GM12878 (cell line): ENCODE results near the gene THAP11. TPM values are rescaled to one million over a fixed set of nuclear protein-coding genes. Genes with fewer than 3 reads are reported as not detected.
A peak's percentile ranks its signal among the peaks of the same experiment; 100 is the strongest.

Experiments used
- BACH1 ChIP-seq: fragments of 450-650 bp; IDR thresholded peaks from 2 replicates; pipeline ENCODE4 v1.6.1; 2017; ENCODE audit warnings: mild to moderate bottlenecking, borderline replicate concordance
- CBX5 ChIP-seq: sonication (generic); IDR thresholded peaks from 2 replicates; pipeline ENCODE4 v1.6.1; 2016; ENCODE audit warnings: low read depth, moderate library complexity, mild to moderate bottlenecking, inconsistent platforms
- CREM ChIP-seq: IDR thresholded peaks from 2 replicates; pipeline ENCODE4 v1.6.1; 2014; ENCODE audit warnings: antibody characterized with exemption, low read depth
- FOXM1 ChIP-seq: IDR thresholded peaks from 2 replicates; pipeline ENCODE4 v1.6.1; 2012; ENCODE audit warnings: low read depth, mild to moderate bottlenecking, inconsistent platforms, low read length, moderate library complexity
- HDGF ChIP-seq: fragments of 450-650 bp; IDR thresholded peaks from 2 replicates; pipeline ENCODE4 v1.6.1; 2016; ENCODE audit warnings: antibody characterized with exemption
- KAT2A ChIP-seq: conservative IDR thresholded peaks from 2 replicates; pipeline ENCODE4 v1.6.1; 2011; ENCODE audit warnings: low read depth, low read length; ENCODE audit not compliant: control insufficient read depth
- MYB ChIP-seq: fragments of 150-350 bp; IDR thresholded peaks from 2 replicates; pipeline ENCODE4 v1.6.1; 2014; ENCODE audit warnings: mild to moderate bottlenecking, low read depth, low read length, borderline replicate concordance
- NBN ChIP-seq: fragments of 450-650 bp; IDR thresholded peaks from 2 replicates; pipeline ENCODE4 v1.6.1; 2016
- NFIC ChIP-seq: IDR thresholded peaks from 2 replicates; pipeline ENCODE4 v1.6.1; 2012; ENCODE audit warnings: low read depth, mild to moderate bottlenecking, inconsistent platforms, low read length, moderate library complexity
- NKRF ChIP-seq: fragments of 450-650 bp; conservative IDR thresholded peaks from 2 replicates; pipeline ENCODE4 v1.6.1; 2017; ENCODE audit warnings: mild to moderate bottlenecking, moderate library complexity
- TBL1XR1 ChIP-seq: IDR thresholded peaks from 2 replicates; pipeline ENCODE4 v1.6.1; 2012; ENCODE audit warnings: low read depth, low read length, improper control_type of control experiment
- ZBTB40 ChIP-seq: fragments of 450-650 bp; IDR thresholded peaks from 2 replicates; pipeline ENCODE4 v1.6.1; 2016; ENCODE audit warnings: mild to moderate bottlenecking, moderate library complexity, borderline replicate concordance
- polyA plus RNA-seq, 11 experiments: library from polyadenylated mRNA; depleted of rRNA in 4 of 11; unstranded in 6 of 11; stranded (reverse) in 5 of 11; fragments of >200 nt; fragmentation: Nextera tagmentation in 4 of 11; fragmentation: Illumina TruSeq in 1 of 11; extraction: Ambion mirVana in 4 of 11; extraction: Trizol in 1 of 11; gene quantifications; 1 replicate in 1 of 11; 2 replicates in 10 of 11; pipeline versions ENCODE4 v1.2.1 to v1.2.3, GENCODE V29; 2011 to 2016; ENCODE audit warnings: inconsistent platforms in 2 of 11, missing spikeins in 2 of 11, low read depth in 1 of 11
- total RNA-seq, 4 experiments: library from RNA; depleted of rRNA in 3 of 4; stranded (reverse); fragments of >200 nt in 3 of 4; fragmentation: Illumina TruSeq in 1 of 4; extraction: Trizol in 1 of 4; gene quantifications; 2 replicates each; pipeline versions ENCODE4 v1.2.1 to v1.2.3, GENCODE V29; 2013 to 2021
- TF ChIP-seq, protein P1 (sequence below): IDR thresholded peaks from 2 replicates; pipeline ENCODE4 v1.6.1; 2012; ENCODE audit warnings: improper control_type of control experiment, low read depth, low read length; ENCODE audit not compliant: insufficient replicate concordance
- TF ChIP-seq, protein P2 (sequence below): IDR thresholded peaks from 2 replicates; pipeline ENCODE4 v1.6.1; 2012; ENCODE audit warnings: low read depth, low read length, improper control_type of control experiment

The THAP11 gene
- total and polyA plus RNA-seq, 10 of the 15 experiments (the other 5 are each of a cell fraction or from before 2014, with no cell fraction given), result 2.5 to 36.7 (median 21.4) TPM

DNA sequence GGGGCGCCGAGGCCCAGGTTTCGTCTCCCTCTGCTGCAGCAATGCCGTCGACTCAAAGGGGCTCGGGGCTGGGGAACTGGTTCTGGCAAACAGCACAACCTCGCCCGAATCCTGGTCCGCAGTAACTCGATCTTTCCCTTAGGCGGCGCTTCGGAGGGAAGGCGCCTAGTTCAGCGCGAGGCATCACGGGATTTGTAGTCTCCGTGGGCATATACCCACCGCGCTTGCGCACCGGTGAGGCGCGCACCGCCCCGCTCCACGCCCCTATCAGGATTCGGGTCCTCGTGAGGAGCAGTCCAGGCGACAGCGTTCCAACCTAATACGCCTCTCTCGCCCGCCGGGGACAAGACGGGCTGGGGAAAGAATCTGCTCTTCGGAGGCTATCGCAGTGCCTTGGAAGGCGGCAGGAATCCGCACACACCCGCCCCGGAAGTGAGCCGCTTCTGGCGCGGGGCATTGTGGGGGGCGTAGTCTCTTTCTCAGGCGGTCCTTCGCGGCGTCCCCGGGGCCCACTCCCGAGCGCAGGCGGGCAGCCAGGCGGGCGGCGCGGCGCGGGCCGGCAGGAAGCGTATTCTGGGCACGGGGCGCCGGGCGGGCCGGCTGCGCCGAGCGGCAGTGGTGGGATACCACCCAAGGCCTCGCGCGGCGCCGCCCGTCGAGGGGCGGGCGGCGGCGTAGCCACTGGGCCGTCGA is at the start of gene THAP11 (continued):
- TF ChIP-seq, protein P1, sequence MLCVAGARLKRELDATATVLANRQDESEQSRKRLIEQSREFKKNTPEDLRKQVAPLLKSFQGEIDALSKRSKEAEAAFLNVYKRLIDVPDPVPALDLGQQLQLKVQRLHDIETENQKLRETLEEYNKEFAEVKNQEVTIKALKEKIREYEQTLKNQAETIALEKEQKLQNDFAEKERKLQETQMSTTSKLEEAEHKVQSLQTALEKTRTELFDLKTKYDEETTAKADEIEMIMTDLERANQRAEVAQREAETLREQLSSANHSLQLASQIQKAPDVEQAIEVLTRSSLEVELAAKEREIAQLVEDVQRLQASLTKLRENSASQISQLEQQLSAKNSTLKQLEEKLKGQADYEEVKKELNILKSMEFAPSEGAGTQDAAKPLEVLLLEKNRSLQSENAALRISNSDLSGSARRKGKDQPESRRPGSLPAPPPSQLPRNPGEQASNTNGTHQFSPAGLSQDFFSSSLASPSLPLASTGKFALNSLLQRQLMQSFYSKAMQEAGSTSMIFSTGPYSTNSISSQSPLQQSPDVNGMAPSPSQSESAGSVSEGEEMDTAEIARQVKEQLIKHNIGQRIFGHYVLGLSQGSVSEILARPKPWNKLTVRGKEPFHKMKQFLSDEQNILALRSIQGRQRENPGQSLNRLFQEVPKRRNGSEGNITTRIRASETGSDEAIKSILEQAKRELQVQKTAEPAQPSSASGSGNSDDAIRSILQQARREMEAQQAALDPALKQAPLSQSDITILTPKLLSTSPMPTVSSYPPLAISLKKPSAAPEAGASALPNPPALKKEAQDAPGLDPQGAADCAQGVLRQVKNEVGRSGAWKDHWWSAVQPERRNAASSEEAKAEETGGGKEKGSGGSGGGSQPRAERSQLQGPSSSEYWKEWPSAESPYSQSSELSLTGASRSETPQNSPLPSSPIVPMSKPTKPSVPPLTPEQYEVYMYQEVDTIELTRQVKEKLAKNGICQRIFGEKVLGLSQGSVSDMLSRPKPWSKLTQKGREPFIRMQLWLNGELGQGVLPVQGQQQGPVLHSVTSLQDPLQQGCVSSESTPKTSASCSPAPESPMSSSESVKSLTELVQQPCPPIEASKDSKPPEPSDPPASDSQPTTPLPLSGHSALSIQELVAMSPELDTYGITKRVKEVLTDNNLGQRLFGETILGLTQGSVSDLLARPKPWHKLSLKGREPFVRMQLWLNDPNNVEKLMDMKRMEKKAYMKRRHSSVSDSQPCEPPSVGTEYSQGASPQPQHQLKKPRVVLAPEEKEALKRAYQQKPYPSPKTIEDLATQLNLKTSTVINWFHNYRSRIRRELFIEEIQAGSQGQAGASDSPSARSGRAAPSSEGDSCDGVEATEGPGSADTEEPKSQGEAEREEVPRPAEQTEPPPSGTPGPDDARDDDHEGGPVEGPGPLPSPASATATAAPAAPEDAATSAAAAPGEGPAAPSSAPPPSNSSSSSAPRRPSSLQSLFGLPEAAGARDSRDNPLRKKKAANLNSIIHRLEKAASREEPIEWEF, result no peak
- no peak for TF ChIP-seq NFIC
- TF ChIP-seq, protein P2, sequence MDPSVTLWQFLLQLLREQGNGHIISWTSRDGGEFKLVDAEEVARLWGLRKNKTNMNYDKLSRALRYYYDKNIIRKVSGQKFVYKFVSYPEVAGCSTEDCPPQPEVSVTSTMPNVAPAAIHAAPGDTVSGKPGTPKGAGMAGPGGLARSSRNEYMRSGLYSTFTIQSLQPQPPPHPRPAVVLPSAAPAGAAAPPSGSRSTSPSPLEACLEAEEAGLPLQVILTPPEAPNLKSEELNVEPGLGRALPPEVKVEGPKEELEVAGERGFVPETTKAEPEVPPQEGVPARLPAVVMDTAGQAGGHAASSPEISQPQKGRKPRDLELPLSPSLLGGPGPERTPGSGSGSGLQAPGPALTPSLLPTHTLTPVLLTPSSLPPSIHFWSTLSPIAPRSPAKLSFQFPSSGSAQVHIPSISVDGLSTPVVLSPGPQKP, result peak; percentile 73; the same call in 1 of the 2 replicates
- TF ChIP-seq FOXM1, result no peak
- no peak for TF ChIP-seq MYB
- no peak for TF ChIP-seq KAT2A
- TF ChIP-seq CREM, result peak; percentile 75; the same call in 1 of the 2 replicates
- peak; percentile 92 for TF ChIP-seq ZBTB40
- TF ChIP-seq HDGF, result peak; percentile 73
- peak; percentile 88 for TF ChIP-seq NKRF
- TF ChIP-seq BACH1, result peak; percentile 50; the same call in 1 of the 2 replicates
- TF ChIP-seq TBL1XR1, result 0 out of 2 replicates have a peak, but pooled peaks have one; percentile 26
- no peak for TF ChIP-seq CBX5
- 0 out of 2 replicates have a peak, but pooled peaks have one; percentile 21 for TF ChIP-seq NBN
- TF ChIP-seq, all 136 proteins: peak for 48
